ENCODE results near the gene MEX3D. TPM values are rescaled to one million over a fixed set of nuclear protein-coding genes. Genes with fewer than 3 reads are reported as not detected.

Gene MEX3D
- total RNA-seq, 4 donors from 2014 or later = 2.4 to 7.9 (median 5.3) TPM

DNA sequence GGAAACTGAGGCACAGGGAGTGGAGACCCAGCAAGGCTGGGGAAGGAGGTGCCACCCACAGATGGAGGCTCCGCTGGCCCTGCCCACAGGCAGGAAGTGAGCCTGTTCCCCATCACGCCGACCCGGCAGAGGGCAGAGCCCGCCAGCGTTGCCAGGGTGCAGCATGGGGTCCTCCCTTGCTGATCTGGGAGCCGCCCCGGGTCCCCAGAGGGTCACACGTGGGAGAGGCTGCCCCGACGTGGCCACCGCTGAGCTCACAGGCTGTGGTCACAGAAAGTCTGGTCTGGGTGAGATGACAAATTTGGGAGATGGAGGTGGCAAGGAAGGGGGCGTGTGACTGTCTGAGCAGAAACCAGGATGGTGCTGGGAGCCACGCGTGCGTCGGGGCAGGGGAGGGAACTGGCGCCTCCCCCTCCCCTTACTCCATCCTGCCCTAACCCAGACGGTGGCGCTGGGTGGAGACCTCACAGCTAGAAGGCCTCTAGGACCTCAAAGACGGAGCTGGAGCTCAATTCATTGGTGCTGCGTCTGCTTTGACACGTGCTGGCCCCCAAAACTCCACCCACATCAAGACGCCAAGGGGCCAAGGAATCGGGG is 7.7 kb downstream of the MEX3D start:
- DNase-seq = no peak
- H3K36me3 ChIP-seq = no peaks in the 10 kb centered on the region
- in situ Hi-C loops (cut with MboI; ENCODE audit: low sequenced_read_pairs in 4 of 4) = no loop called here
- intact Hi-C loops (cut with DNase I; ENCODE audit: low total_unique reads) = no loop called here
- H3K27me3 ChIP-seq = no peaks in the 10 kb centered on the region
- no peaks in the 10 kb centered on the region for H3K4me1 ChIP-seq
- no peak overlapping the region for H3K27ac ChIP-seq
- H3K4me3 ChIP-seq = no peak overlapping the region
- H3K9me3 ChIP-seq = no peaks in the 10 kb centered on the region
- TF ChIP-seq, protein P1, sequence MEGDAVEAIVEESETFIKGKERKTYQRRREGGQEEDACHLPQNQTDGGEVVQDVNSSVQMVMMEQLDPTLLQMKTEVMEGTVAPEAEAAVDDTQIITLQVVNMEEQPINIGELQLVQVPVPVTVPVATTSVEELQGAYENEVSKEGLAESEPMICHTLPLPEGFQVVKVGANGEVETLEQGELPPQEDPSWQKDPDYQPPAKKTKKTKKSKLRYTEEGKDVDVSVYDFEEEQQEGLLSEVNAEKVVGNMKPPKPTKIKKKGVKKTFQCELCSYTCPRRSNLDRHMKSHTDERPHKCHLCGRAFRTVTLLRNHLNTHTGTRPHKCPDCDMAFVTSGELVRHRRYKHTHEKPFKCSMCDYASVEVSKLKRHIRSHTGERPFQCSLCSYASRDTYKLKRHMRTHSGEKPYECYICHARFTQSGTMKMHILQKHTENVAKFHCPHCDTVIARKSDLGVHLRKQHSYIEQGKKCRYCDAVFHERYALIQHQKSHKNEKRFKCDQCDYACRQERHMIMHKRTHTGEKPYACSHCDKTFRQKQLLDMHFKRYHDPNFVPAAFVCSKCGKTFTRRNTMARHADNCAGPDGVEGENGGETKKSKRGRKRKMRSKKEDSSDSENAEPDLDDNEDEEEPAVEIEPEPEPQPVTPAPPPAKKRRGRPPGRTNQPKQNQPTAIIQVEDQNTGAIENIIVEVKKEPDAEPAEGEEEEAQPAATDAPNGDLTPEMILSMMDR (IDR thresholded peaks at IDR 0.05 in 4 of 5, conservative IDR thresholded peaks at IDR 0.05 in 1 of 5) = no peak
- no peak for TF ChIP-seq POLR2A (IDR thresholded peaks at IDR 0.05)
- no peak for ATAC-seq

DNA sequence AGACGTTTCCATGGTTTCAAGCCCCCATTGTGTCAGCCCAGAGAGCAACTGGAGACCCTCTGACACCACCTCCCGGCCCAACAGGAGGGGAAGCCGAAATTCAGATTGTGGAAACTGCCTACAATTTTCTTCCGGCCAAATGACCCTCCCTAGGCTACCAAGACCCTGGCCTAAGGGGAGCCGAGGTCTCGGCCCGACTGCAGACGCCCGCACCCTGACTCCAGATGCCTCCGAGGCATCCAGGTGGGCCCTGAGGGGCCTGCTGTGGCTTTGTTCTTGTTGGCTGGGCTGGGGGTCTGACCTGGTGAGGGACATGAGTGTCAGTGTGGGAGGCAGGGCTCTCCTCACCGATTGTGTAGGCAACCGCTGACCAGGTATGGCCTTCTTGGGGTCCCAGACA is 9.6 kb downstream of the MEX3D start:
- Histone ChIP-seq H3K27ac (no peak overlapping the region), H3K36me3 (no peaks in the 10 kb centered on the region), H3K4me1 (no peaks in the 10 kb centered on the region), H3K27me3 (no peaks in the 10 kb centered on the region), H3K9me3 (no peaks in the 10 kb centered on the region), H3K4me3 (no peak overlapping the region)
- TF ChIP-seq, protein P1 (IDR thresholded peaks at IDR 0.05 in 4 of 5, conservative IDR thresholded peaks at IDR 0.05 in 1 of 5) = no peak
- no peak for TF ChIP-seq POLR2A (IDR thresholded peaks at IDR 0.05)
- intact Hi-C loops (cut with DNase I; ENCODE audit: low total_unique reads) (no loop called here), in situ Hi-C loops (cut with MboI; ENCODE audit: low sequenced_read_pairs in 4 of 4) (no loop called here)
- no peak for ATAC-seq
- no peak for DNase-seq

DNA sequence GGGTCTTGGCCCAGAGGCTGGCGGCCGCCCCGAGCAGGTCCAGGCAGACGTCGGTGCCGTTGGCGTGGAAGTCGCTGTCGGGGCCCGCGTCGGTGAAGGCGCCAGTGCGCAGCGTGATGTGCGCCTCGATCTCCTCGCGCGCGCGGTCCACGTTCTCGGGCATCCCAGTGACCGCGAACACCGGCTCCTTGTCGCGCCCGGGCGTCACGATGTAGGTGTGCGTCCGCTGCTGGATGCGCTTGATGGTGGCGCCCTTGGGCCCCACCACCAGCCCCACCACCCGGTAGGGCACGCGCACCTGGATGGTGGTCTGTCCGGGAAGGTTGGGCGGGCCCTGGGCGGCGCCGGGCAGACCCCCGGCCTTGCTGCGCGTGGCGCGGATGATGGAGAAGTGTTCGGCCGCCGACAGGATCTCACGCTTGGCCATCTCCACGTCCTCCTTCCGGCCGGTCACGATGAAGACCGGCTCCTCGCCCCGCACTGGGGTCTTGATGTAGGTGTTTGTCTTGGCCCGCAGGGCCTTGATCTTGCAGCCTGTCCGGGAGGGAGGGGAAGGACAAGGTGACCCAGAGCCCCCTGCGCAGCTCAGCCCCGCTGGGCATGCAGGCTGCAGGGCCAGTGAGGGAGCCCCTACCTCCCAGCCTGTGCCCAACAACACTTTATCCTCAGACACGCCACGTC is 11.6 kb downstream of the MEX3D start:
- in situ Hi-C loops (cut with MboI; ENCODE audit: low sequenced_read_pairs in 4 of 4) = no loop called here
- no peaks in the 10 kb centered on the region for H3K27me3 ChIP-seq
- no peaks in the 10 kb centered on the region for H3K4me1 ChIP-seq
- TF ChIP-seq, protein P1 (IDR thresholded peaks at IDR 0.05 in 4 of 5, conservative IDR thresholded peaks at IDR 0.05 in 1 of 5) = no peak
- no peaks in the 10 kb centered on the region for H3K9me3 ChIP-seq
- no peaks in the 10 kb centered on the region for H3K36me3 ChIP-seq
- no peak overlapping the region for H3K27ac ChIP-seq
- no peak for ATAC-seq
- DNase-seq = no peak
- intact Hi-C loops (cut with DNase I; ENCODE audit: low total_unique reads) = no loop called here
- no peak overlapping the region for H3K4me3 ChIP-seq

DNA sequence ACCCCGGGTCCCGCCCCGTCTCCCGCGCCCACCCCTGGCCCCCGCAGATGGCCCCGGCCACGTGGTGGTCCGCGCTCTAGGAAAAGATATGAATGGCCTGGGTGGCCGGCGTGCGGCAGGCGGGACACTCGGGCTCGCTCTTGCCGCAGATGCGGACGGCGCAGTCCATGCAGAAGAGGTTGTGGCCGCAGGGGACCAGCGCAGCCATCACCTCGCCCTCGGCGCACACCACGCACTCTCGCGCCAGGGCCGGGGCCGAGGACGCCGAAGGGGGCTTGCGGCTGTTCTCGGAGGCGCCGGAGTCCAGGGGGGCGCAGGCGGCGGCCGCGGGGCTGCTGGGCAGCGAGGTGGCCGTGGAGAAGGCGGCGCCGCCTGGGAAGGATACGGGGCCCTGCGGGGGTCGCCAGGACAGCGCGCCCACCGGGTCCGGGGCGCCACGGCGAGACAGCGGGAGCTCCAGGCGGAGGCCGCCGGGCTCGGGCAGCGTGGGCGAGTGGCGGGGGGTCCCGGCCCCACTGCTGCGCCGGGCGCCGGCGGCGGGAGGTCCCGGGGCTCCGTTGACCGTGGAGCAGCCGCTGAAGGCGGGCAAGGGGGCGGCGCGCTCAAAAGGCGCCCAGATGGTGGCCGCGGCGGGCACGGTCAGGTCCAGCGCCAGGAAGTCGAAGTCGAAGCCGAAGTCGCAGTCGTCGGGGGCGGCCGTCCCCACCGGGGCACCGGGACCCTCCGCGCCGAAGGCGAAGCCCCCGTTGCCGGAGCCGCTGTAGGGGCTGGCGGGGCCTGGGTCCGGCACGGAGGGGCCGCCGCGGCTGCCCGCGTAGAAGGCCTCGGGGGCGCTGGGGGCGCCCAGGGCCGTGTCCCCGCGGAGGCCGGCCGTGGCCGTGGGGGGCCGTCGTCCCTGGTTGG is 12.4 kb downstream of the MEX3D start:
- DNase-seq (no peak), ATAC-seq (no peak)
- intact Hi-C loops (cut with DNase I; ENCODE audit: low total_unique reads) = no loop called here
- H3K36me3 ChIP-seq = no peaks in the 10 kb centered on the region
- H3K4me1 ChIP-seq = no peaks in the 10 kb centered on the region
- no peaks in the 10 kb centered on the region for H3K27me3 ChIP-seq
- no peaks in the 10 kb centered on the region for H3K9me3 ChIP-seq
- TF ChIP-seq, protein P1 (IDR thresholded peaks at IDR 0.05 in 4 of 5, conservative IDR thresholded peaks at IDR 0.05 in 1 of 5) = no peak
- no peak for TF ChIP-seq POLR2A (IDR thresholded peaks at IDR 0.05)
- in situ Hi-C loops (cut with MboI; ENCODE audit: low sequenced_read_pairs in 4 of 4) = no loop called here
- H3K27ac ChIP-seq = no peak overlapping the region
- H3K4me3 ChIP-seq = no peak overlapping the region
